GM18499 (cell line): ENCODE measurements around the gene ROCK2.
A peak's percentile ranks its signal among the peaks of the same experiment; 100 is the strongest.

Experiments used
- ATAC-seq: cut with Tn5 transposase; IDR thresholded peaks from one replicate; pipeline ENCODE4 v1.9.1; 2021; ENCODE audit warnings: moderate number of reproducible peaks; ENCODE audit not compliant: insufficient read depth, unreplicated experiment

The ROCK2 gene

DNA sequence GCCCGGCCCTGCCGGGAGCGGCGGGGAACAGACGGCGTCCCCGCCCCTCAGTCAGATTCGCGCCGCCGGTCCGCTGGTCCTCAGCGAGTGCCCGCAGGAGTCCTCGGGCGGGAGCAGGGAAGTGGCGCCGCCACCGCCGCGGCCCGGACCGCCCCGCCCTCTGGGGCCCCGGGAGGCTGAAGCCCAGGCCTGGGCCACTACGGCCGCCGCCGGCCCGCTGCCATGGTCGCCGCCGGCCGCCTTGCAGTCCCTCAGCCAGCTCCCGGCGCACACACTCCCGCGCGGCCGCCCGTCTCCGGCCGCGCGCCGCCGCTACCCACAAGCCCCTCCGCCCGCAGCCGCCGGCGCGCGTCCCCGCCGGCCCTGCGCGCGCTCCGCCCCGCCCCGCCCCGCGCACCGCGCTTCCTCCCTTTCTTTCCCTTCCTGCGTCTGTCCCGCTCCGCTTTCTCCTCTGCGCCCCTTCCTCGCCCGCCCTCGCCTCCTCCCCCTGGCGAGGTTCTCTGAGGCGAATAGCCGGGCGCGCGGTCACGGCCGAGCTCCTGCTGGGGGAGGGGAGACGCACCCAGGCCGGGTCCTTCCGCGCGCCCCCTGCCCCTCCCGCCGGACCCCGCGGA is at the start of gene ROCK2:
Gene ROCK2, minus strand, starts transcription at position 295 of the 614 bp plus-strand sequence. CDS start 500 bp downstream, outside the sequence.
- ATAC-seq = no peak

DNA sequence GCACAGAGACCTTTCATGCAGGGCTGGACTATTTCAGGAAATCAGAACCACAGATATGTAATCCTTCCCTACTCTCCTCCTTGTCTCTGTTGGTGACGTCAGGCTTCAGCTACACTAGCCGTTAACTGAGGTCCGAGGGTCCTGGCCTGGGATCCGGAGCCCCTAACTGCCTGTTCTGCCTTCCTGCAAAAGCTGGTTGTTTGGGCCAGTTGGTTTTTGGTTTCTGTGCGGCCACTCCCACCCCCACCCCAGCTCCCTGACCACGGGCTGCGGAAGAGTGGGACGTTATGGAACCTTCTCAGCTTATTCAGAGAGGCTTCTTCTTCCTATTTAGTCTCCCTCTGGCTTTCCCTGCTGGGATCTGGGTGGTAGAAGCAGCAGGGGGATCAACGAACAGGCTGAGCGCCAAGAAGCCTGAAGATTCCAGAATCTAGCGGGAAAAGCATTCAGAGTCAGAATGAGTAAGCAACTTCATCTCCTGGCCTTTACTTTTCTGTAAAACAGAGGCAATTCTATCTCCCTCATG is 49.3 kb upstream of the ROCK2 start:
- no peak for ATAC-seq

GRCh38 chr2:11391942-11392266 is 47.5 kb upstream of the ROCK2 start:
- no peak for ATAC-seq

DNA sequence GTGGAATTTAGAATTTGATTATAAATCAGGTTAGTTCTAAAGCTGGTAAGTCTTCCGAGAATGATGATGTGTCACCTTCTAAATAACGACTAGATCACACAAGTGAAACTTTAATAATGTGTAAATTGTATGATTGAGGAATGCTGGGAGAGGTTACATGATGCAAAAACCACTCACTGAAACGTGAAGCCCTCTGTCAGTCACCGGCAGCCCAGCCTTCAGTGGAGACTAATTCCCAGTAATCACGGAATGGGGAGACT is 45.9 kb upstream of the ROCK2 start:
- no peak for ATAC-seq

DNA sequence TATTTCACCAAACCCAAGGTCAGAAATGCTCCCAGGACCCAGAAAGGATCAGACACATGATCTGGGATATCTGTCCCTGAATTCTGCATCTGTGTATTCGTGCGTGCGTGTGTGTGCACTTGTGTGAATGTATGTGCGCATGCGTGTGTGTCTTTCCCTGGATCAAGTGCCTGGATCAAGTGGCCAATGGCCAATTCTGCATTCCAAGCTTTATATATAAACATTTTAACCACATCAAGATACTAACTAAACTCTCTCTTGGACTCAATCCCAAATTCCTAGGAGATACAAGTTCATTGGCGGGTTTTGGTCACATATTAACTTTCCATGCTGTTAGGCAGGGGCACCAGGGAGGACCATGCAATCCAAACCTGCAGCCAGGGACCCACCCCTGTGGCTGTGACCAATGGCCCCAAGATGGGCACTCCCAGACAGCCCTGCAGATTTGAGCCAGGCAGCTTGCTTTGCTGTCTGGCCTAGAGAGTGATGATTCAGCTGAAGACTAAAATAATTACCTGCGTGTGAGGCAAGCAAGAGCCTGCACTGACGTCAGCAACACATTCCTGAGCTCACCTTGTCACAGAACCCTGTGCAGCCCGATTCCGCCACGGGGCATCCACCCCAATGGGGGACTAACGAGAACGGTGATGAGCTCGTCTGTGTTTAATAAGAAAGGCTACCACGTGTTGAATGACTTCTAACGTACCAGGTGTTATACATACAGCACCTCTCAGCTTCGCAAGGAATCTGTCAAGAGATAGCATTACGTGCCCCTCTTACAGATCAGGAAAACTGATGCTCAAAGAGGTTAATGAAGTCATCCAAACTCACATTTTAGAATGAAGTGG is 45.3 kb upstream of the ROCK2 start:
- no peak for ATAC-seq

GRCh38 chr2:11389052-11389420 is 44.6 kb upstream of the ROCK2 start:
- no peak for ATAC-seq

GRCh38 chr2:11388262-11389051 is 44.0 kb upstream of the ROCK2 start:
- ATAC-seq = no peak

- no peak for ATAC-seq
These were observed 43.4 kb upstream of the ROCK2 start for GRCh38 chr2:11387843-11388242.

DNA sequence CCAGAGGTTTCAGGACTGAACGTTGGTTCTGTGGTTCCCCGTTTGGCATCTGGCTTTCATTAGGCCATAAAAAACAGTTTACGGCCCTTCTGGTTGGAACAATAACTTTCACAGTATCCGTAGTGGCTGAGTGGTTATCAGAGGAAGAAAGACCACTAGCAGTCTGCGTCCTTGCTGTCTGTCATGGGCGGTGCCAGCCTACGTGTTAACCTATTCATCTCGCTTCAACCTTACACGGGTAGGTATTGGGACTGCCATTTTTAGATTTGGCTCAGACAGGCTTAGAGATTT is 42.6 kb upstream of the ROCK2 start:
- ATAC-seq = no peak

GRCh38 chr2:11385847-11386246 is 41.4 kb upstream of the ROCK2 start:
- ATAC-seq = no peak

DNA sequence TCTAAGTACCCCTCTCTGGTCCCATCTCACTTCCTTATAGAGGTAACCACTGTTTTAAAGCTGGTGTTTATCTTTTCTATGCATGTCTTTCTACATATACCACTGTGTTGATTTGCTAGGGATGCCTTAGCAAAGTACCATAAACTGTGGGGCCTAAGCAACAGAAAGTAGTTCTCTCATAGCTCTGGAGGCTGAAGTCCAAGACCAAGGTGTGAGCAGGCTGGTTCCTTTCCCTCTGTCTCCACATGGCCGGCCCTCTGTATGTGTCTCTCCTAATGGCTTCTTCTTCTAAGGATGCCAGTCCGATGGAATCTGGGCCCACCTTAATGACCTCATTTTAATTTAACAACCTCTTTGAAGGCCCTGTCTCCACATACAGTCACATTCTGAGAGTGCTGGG is 40.8 kb upstream of the ROCK2 start:
- no peak for ATAC-seq

DNA sequence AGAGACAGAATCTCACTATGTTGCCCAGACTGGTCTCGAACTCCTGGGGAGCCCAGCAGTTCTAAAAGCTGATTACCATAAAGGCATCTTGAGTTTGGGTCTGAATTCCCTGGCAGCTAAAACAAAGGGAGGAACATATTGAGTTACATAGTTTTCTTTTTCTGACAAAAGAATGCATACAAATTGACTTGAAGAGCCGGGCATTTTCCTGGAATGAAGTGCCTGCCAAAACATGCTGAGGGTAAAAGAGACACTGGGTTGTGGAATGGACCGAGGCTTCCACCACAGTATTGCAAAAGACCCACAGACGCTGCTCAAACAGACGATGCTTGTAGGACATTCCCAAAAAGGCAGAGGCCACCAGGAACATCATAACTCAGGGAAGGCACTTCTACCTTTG is 35.1 kb upstream of the ROCK2 start:
- no peak for ATAC-seq

GRCh38 chr2:11377928-11378545 is 33.6 kb upstream of the ROCK2 start:
- peak; percentile 87 for ATAC-seq

DNA sequence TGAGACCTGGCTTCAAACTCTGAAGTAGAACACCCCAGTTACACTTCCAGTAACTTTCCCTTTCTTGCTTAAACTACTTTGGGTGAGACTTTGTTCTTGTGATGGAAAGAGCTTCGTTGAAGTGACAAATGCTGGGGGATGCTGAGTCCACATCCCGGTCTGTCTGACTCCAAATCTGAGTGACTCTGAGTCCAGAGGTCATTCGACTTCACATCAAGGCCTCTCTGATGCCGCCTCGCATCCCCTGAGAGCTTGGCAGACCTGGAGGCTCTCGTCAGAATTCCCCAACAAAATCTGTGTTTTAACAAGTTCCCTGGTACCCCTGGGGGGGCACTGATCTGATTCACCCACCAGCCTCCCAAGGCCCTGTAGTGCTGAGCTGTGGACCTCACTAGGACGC is 31.6 kb upstream of the ROCK2 start:
- no peak for ATAC-seq

DNA sequence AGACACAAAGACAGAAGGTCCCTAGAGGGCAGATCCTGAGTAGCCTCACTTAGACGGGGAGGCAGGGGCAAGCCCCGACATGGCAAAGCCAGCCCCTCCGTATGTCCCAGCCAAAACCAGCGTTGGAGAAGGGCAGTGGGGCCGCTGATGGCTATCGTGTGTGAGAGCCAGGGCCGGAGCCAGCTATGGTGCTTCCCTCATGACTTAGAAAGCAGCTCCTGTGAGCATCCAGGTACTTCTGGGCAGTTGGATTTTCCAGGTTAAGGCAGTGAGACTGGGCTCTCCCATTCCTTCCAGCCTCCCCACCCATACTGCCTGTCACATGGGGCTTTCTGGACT is 31.2 kb upstream of the ROCK2 start:
- no peak for ATAC-seq

GRCh38 chr2:11375025-11375688 is 30.7 kb upstream of the ROCK2 start:
- ATAC-seq = no peak

DNA sequence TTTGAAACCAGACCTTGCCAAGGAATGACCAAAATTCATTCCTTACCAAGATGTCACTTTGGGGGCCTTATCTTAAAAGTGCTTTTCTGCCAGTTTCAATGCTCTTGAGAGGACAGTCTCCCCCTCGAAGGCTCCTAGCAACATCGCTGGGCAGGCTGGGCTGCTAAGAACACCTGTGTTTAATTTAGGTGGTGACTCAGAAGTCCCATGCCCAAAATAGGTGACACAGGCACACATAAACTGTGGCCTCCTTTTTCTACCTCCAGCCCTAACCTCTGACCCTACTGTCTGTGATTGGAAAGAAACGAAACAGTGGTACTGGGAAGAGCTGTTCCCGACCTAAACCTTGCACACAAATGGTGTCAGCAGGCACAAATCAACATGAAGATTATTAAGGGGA is 28.7 kb upstream of the ROCK2 start:
- ATAC-seq = no peak

DNA sequence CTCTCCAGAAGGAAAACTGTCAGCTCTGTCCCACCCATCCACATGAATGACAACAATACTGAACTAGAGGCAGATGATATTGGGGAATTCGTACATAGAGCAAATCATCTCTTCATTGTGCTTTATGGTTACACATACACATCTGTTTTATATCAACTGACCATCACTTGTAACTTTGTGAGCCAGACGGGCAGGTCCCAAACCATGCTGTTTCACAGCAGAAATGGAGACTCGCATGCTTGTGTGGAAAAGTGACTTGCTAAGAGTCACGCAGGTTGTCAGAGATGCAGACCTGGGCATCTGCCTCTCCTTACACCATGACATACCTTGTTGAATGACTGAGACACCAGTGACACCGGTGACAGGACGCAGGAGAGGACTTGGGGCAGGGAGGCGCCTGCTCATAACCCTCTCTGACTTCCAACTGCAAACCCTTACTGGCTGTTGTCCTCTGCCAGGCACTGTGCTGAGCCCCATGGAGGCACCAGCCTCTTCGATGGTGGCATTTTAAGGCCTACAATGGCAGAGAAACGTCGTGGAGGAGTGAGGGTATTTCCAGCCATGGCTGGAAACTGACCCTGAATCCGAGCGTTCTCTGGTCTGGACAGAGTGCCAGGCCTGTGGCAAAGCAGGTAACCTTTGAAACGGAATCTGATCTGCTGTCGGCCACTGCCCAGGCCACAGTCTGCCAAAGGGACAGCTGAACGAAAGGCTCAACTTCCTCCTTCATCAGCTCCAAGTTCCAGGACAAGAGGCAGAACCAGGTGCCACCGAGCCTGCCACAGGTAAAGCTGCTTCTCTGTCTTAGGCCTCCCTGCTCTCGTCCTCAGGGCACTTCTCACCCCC is 26.9 kb upstream of the ROCK2 start:
- ATAC-seq = no peak

GRCh38 chr2:11370377-11371091 is 26.1 kb upstream of the ROCK2 start:
- ATAC-seq = no peak
